ENCODE data around the gene KCNS1. TPM values are rescaled to one million over a fixed set of nuclear protein-coding genes. Genes with fewer than 3 reads are reported as not detected.

KCNS1 gene
- total and polyA plus RNA-seq, 2 of the 8 experiments (the other 6 are each of a cell fraction or from before 2014, with no cell fraction given) = 1.4 to 1.8 TPM

- TF ChIP-seq KDM4A (IDR thresholded peaks at IDR 0.05; ENCODE audit: low read depth, low read length, severe bottlenecking) = no peak
- no peak for TF ChIP-seq EZH2 (IDR thresholded peaks at IDR 0.05; ENCODE audit: low read depth, low read length, severe bottlenecking)
Measured at GRCh38 chr20:45061244-45061643, 39.7 kb downstream of the KCNS1 start (continued).
